Measurements from ENCODE around the gene HAO1.

The HAO1 gene

DNA sequence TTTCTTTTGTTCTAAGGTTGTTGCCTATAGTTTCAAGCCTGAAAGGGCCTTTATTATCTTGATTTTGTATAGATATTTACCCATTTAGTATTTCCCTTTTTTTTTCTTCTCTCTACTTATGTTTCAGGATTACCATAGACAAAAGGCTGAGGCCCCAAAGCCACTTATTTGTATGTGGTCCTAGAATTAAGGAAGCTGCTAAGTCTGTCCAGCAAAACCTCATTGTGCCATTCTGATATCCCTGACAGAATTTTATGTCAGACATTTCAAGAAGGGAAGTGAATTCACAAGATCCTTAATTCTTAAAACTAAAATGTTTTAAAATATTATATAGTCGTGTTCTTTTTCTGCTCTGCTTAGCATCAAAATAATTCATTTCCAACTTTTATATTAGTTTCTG is 6.9 kb downstream of the HAO1 start:
- DNase-seq, result no peak

GRCh38 chr20:7930343-7930742 is 9.9 kb downstream of the HAO1 start:
- intact Hi-C loops (cut with DNase I), result no loop called here
- no peak for DNase-seq

More for the DNA sequence above, 6.9 kb downstream of the HAO1 start:
- intact Hi-C loops (cut with DNase I), result no loop called here

DNA sequence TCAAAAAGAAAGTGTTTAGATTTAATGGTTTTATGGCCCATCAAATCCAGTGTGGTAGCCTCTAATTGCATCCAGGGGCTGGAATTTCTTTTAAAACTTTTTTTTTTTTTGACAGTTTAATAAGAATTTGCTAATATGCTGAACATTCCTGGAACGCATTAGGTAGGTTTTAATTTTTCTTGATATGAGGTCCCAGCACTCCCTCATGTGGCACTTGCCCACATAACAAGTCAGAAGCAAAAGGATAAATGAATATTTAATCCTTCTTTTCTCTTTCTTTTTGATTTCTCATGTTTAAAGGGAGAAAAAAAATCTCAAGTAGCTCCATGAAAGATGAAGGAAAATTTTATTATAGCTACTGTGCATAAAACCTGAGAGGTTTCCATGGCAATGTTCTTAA is 13.5 kb downstream of the HAO1 start:
- intact Hi-C loops (cut with DNase I), result no loop called here

GRCh38 chr20:7926323-7926722 is 13.9 kb downstream of the HAO1 start:
- intact Hi-C loops (cut with DNase I), result no loop called here
- no peak for DNase-seq

More for the DNA sequence above, 13.5 kb downstream of the HAO1 start:
- no peak for DNase-seq

GRCh38 chr20:7924692-7925091 is 15.6 kb downstream of the HAO1 start:
- no peak for DNase-seq
- intact Hi-C loops (cut with DNase I), result no loop called here

GRCh38 chr20:7916648-7917047 is 23.6 kb downstream of the HAO1 start:
- no peak for DNase-seq
- intact Hi-C loops (cut with DNase I), result no loop called here

GRCh38 chr20:7912551-7912950 is 27.7 kb downstream of the HAO1 start:
- DNase-seq, result no peak
- intact Hi-C loops (cut with DNase I), result no loop called here

DNA sequence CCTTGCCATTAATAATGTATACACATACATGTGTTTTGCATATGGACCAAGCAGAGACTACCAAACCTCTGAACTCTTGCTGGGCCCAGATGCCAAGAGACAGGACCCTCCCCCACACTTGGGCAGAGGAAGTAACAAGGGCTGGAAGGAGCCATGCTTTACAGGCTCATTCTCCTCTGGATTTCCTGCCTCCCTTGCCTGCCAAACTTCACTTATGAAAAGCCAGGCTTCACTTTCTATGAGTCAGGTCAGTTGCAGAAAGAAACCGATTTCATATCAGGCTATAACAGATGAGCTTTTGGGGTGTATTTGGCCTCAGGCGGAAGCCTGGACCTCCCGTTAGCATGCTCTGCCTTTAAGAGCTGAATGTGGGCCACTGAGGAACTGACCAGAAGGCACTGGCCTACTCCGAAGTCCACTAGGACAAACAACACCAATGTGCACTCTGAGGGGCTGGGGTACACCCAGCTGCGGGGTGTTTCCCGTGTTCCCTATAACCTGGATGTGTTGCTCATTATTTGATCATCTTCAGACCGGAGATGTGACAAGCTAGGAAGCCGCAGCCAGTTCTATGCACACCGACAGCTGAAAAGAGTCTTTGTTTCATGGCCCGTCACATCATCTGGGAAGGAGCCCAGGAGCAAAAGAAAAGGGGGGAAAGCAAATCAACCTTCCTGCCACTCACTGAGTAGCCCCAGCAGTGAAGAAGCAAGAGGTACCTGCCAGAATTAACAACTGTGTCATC is 28.5 kb downstream of the HAO1 start:
- peak in 2 of 10 donors; percentile 10 to 58 for DNase-seq
- intact Hi-C loops (cut with DNase I), result no loop called here

- intact Hi-C loops (cut with DNase I), result no loop called here
- no peak for DNase-seq
Observed at GRCh38 chr20:7908905-7909304, 31.4 kb downstream of the HAO1 start.

GRCh38 chr20:7903429-7903828 is 36.8 kb downstream of the HAO1 start:
- no peak for DNase-seq
- intact Hi-C loops (cut with DNase I), result no loop called here

DNA sequence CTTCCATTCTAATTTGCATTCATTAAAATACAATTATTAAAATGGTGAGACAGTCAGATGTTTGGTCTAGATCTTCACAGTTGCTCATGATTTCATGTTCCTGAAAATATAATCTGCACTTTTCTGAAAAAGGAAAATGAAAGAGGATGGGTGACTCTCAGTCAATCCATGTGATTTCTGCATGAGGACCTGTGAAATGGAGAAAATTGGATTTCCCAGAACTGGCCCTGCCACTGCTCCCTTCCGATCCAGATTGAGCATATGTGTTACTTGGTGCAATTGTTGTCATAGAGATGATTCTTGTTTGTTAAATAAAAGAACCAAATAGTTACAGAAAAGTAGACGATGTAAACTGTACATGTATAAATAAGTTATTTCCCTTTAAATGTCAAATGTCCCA is 37.4 kb downstream of the HAO1 start:
- no peak for DNase-seq
- intact Hi-C loops (cut with DNase I), result no loop called here

GRCh38 chr20:7897781-7898364 is 42.4 kb downstream of the HAO1 start:
- intact Hi-C loops (cut with DNase I), result no loop called here
- DNase-seq, result no peak

GRCh38 chr20:7893014-7893730 is 47.1 kb downstream of the HAO1 start:
- intact Hi-C loops (cut with DNase I), result no loop called here
- DNase-seq, result no peak

DNA sequence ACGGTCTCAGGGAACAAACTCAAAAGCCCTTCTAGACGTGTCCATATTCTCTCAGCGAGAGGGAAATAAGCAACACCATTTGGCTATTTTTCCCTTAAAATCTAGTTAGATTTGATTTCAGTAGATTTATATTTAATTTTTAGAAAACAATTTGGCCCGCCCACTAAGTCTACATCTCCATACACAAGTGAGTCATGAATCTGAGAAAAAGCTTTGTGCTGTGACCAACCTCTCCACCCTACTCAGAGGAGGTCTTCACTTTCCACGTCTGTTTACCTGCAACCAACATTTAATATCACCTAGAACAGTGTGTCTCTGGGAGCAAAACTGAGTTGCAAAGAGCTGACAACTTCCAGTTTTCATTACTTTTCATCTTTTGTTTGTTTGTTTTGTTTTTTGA is 48.6 kb downstream of the HAO1 start:
- intact Hi-C loops (cut with DNase I), result no loop called here
- DNase-seq, result no peak

DNA sequence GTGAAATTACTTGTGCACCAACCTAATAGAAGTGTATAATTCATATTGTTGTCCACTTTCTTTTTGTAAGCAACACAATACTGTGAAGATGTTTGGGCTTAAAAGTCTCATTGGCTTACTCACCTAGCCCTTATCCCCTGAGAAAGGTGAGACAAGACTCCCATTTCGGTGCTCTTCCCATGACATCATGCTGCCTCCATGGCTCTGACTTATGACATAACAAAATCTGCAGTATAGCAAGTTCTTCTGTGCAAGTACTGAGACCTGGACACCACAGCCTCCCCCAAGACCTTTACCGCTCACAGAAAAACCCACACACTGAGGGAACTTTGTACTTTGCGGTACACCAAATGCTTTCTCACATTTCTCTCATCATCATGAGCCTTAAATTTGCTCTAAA is 50.5 kb downstream of the HAO1 start:
- no peak for DNase-seq
- intact Hi-C loops (cut with DNase I), result no loop called here

DNA sequence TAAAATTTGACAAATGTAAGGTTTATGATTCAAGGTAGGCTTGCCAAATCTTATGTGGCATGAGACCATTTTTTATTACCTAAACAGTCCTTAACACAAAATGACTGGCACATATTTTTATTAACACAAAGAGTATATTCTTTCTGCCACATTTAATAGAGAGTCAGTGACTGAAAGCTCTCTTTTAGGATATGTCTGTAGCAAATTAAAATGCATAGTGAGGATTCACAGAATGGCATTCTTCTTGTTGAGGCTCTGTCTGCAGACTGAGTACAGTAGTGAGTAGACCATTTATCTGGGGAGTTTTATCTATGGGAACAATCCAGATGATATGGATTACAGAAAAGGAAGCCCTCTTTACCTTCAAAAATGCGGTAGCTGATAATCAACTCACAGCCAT is 56.5 kb downstream of the HAO1 start:
- DNase-seq, result no peak
- intact Hi-C loops (cut with DNase I), result no loop called here

DNA sequence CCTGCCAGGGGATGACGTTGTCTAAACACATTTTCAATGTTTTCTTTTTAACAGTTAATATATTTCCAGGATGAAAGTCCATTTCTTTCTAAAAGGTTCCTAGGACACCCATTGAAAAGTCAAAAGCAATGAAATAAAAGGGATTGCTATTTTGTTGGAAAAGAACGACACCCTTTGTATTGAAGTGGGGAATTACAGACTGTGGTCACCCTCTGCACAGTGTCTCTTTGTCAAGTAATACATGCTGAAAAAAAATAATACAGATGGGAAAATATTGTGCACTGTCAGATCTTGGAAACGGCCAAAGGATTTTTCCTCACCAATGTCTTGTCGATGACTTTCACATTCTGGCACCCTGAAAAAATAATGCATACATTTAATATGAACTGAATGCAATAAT is 56.9 kb downstream of the HAO1 start:
- DNase-seq, result no peak
- intact Hi-C loops (cut with DNase I), result no loop called here

- intact Hi-C loops (cut with DNase I), result no loop called here
- DNase-seq, result no peak
Observed at GRCh38 chr20:7882076-7882475, 58.2 kb downstream of the HAO1 start.

DNA sequence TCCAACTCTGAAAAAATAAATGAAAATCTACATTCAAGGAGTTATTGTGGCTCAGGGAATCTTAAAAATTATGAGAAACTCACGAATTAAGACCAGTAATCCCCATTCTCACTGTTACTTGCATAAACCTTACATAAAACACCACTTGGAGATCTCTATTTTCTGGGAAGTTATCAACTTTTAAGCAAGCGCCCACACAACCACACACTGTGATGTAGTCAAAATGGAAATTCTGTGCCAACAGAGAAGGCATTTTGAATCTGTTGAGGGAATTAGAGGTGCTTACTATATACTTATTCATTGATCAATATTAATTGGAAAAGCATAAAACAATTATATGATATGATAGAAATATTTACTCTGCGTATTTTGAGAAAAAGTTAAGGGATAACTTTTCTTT is 58.7 kb downstream of the HAO1 start:
- intact Hi-C loops (cut with DNase I), result no loop called here
- DNase-seq, result no peak

GRCh38 chr20:7879883-7880282 is 60.4 kb downstream of the HAO1 start:
- intact Hi-C loops (cut with DNase I), result no loop called here
- DNase-seq, result no peak

DNA sequence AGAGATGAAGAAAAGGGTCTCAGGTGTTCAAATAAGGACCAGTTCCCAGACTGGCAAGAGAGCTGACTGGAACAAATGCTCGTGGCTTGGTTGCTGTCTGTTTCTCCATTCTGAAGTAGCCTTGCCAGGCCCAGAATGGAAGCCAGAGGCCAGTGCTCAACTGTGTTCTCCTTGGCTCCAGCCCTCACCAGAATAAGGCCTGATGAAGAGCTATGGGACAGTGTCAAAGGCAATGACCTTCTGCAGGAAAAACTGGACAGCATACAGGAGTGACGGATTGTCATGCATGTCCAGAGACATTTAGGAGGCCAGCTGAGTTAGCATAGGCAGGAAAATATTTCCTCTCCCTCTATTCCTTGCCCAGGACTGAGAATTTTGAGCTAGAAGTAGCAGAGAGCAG is 72.2 kb downstream of the HAO1 start:
- intact Hi-C loops (cut with DNase I), result no loop called here
- DNase-seq, result no peak

DNA sequence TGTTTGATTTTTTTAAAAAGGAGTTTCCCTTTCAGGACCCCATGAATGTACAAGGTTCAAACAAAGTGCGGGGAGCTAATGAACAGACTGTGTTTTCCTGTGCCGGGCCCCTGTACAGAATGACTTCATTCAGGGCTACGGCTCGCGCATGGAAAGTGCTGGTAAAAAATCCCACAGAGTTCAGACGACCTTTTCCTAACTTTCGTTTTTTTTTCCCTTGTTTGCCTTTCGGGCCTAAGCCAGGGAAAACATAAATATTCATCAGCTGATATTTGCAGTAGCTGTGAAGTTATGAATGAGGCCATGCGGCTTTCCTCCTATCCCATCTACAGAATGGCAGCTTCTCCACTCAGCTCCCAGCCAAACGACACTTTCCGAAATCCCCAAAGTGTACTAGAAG is 74.0 kb downstream of the HAO1 start:
- intact Hi-C loops (cut with DNase I), result no loop called here
- DNase-seq, result no peak
